HG03066 (cell line): Measurements from ENCODE around the gene MBD4.
"Not testable (repeated sequence)": the region's sequence is repeated elsewhere in the genome, so short reads cannot be mapped to it uniquely, and the experiment has no call there.

Experiments
- ATAC-seq: cut with Tn5 transposase; IDR thresholded peaks from one replicate; pipeline ENCODE4 v1.9.1; 2021; ENCODE audit warnings: low read depth; ENCODE audit not compliant: unreplicated experiment

Gene MBD4

GRCh38 chr3:129385507-129385906 lies 54.2 kb downstream of the MBD4 start:
- ATAC-seq: not testable (repeated sequence)

GRCh38 chr3:129384594-129385323 lies 55.0 kb downstream of the MBD4 start:
- ATAC-seq: no peak

GRCh38 chr3:129384103-129384502 lies 55.6 kb downstream of the MBD4 start:
- not testable (repeated sequence) for ATAC-seq

- peak; percentile 82 for ATAC-seq
Measured at GRCh38 chr3:129383292-129383860, 56.4 kb downstream of the MBD4 start.

GRCh38 chr3:129382366-129382765 lies 57.4 kb downstream of the MBD4 start:
- ATAC-seq: no peak
